IMR-90 (cell line): Measurements from ENCODE around the gene RAB1A. TPM values are rescaled to one million over a fixed set of nuclear protein-coding genes. Genes with fewer than 3 reads are reported as not detected.

Experiments used
- ATAC-seq: fragments of 200-7000 bp; cut with Tn5 transposase; 2 replicates; pipeline ENCODE4 v1.9.1; 2020; ENCODE audit warnings: low read depth, mild to moderate bottlenecking, moderate library complexity
- BruUV-seq: library from RNA; stranded (reverse); fragments of 400-500 nt; replicated peaks from 2 replicates; lab custom pipeline; 2021; lab: Mats Ljungman, UMichigan
- CTCF ChIA-PET: fragments of 300-600 bp; formaldehyde crosslinking; extraction: SDS; loops from one replicate; lab custom pipeline; 2021; ENCODE audit warnings: antibody characterized with exemption; lab: Yijun Ruan, JAX
- POLR2A ChIA-PET: fragments of 300-600 bp; sonication (Branson Sonifier 250); formaldehyde crosslinking; loops from one replicate; lab custom pipeline; 2022; ENCODE audit warnings: antibody characterized with exemption; ENCODE audit not compliant: unreplicated experiment; lab: Charles Lee
- DNase-seq: peaks from one replicate; pipeline ENCODE4 v3.0.0; 2013
- H2AFZ ChIP-seq: replicated peaks from 2 replicates; pipeline ENCODE3; 2013; ENCODE audit warnings: low read length, mild to moderate bottlenecking; ENCODE audit not compliant: poor library complexity
- H2AK5ac ChIP-seq: 2 replicates; pipeline ENCODE4 v1.6.1; 2013; ENCODE audit warnings: low read depth, low read length, inconsistent platforms
- H2AK9ac ChIP-seq: replicated peaks from 2 replicates; pipeline ENCODE3; 2013; ENCODE audit warnings: mild to moderate bottlenecking, low read depth, low read length, moderate library complexity; ENCODE audit not compliant: poor library complexity
- H2BK120ac ChIP-seq: 2 replicates; pipeline ENCODE4 v1.6.1; 2013; ENCODE audit warnings: low read depth, low read length, inconsistent platforms
- H2BK15ac ChIP-seq: 3 replicates; pipeline ENCODE4 v1.6.1; 2013; ENCODE audit warnings: low read depth, low read length, inconsistent platforms
- H2BK20ac ChIP-seq: 2 replicates; pipeline ENCODE4 v1.6.1; 2013; ENCODE audit warnings: low read depth, mild to moderate bottlenecking, inconsistent platforms, low read length, moderate library complexity
- H2BK5ac ChIP-seq: 2 replicates; pipeline ENCODE4 v1.6.1; 2013; ENCODE audit warnings: mild to moderate bottlenecking, low read depth, low read length, inconsistent platforms; ENCODE audit not compliant: poor library complexity, severe bottlenecking
- H3K14ac ChIP-seq: replicated peaks from 2 replicates; pipeline ENCODE4 v1.6.1; 2013; ENCODE audit warnings: low read depth, low read length, inconsistent platforms
- H3K18ac ChIP-seq: 2 replicates; pipeline ENCODE4 v1.6.1; 2013; ENCODE audit warnings: low read depth, low read length, control low read depth
- H3K23ac ChIP-seq: 2 replicates; pipeline ENCODE4 v1.6.1; 2013; ENCODE audit warnings: low read depth, low read length, inconsistent platforms
- H3K27ac ChIP-seq: 2 replicates; pipeline ENCODE4 v1.5.1; 2013; ENCODE audit warnings: mild to moderate bottlenecking, control low read depth, low read length; ENCODE audit not compliant: insufficient read depth
- H3K27me3 ChIP-seq: 2 replicates; pipeline ENCODE4 v1.6.1; 2013; ENCODE audit warnings: low read length; ENCODE audit not compliant: control insufficient read depth, insufficient read depth
- H3K36me3 ChIP-seq: 2 replicates; pipeline ENCODE4 v1.6.1; 2013; ENCODE audit warnings: low read length, mixed read lengths; ENCODE audit not compliant: control insufficient read depth, insufficient read depth
- H3K4ac ChIP-seq: 2 replicates; pipeline ENCODE4 v1.6.1; 2013; ENCODE audit warnings: low read depth, low read length, inconsistent platforms
- H3K4me1 ChIP-seq: 2 replicates; pipeline ENCODE4 v1.6.1; 2013; ENCODE audit warnings: low read length, mixed read lengths; ENCODE audit not compliant: control insufficient read depth, insufficient read depth
- H3K4me2 ChIP-seq: 2 replicates; pipeline ENCODE4 v1.6.1; 2013; ENCODE audit warnings: low read depth, mild to moderate bottlenecking, control low read depth, low read length, moderate library complexity
- H3K4me3 ChIP-seq: 2 replicates; pipeline ENCODE4 v1.5.1; 2013; ENCODE audit warnings: low read depth, mild to moderate bottlenecking, control low read depth, low read length, moderate library complexity; ENCODE audit not compliant: insufficient read depth
- H3K56ac ChIP-seq: 2 replicates; pipeline ENCODE4 v1.6.1; 2013; ENCODE audit warnings: low read length, inconsistent platforms; ENCODE audit not compliant: insufficient read depth; ENCODE audit errors: extremely low read depth
- H3K79me1 ChIP-seq, 2 experiments: 2 replicates each; pipeline ENCODE4 v1.6.1; 2013; ENCODE audit warnings: low read length in 2 of 2, inconsistent platforms in 1 of 2, low read depth in 1 of 2
- H3K9ac ChIP-seq: 2 replicates; pipeline ENCODE4 v1.6.1; 2013; ENCODE audit warnings: low read depth, low read length, control low read depth
- H3K9me1 ChIP-seq: 2 replicates; pipeline ENCODE4 v1.6.1; 2013; ENCODE audit warnings: low read length, inconsistent platforms; ENCODE audit not compliant: insufficient read depth
- H3K9me3 ChIP-seq: 2 replicates; pipeline ENCODE4 v1.6.1; 2013; ENCODE audit warnings: low read length; ENCODE audit not compliant: control insufficient read depth, insufficient read depth
- H4K20me1 ChIP-seq: 2 replicates; pipeline ENCODE4 v1.6.1; 2013; ENCODE audit warnings: low read length, inconsistent platforms; ENCODE audit not compliant: insufficient read depth
- H4K5ac ChIP-seq: 2 replicates; pipeline ENCODE4 v1.6.1; 2013; ENCODE audit warnings: mild to moderate bottlenecking, low read depth, low read length, control low read depth
- H4K8ac ChIP-seq, 2 experiments: 2 replicates each; pipeline ENCODE4 v1.6.1; 2013; ENCODE audit warnings: low read depth in 2 of 2, low read length in 2 of 2, control low read depth in 1 of 2, inconsistent platforms in 1 of 2
- H4K91ac ChIP-seq: 2 replicates; pipeline ENCODE4 v1.6.1; 2013; ENCODE audit warnings: low read depth, low read length, inconsistent platforms; ENCODE audit not compliant: insufficient read depth
- BHLHE40 ChIP-seq: fragments of 150-350 bp; IDR thresholded peaks from 2 replicates; pipeline ENCODE4 v1.6.1; 2016; ENCODE audit warnings: mild to moderate bottlenecking, low read depth, low read length
- FOS ChIP-seq: fragments of 150-350 bp; IDR thresholded peaks from 2 replicates; pipeline ENCODE4 v1.6.1; 2016; ENCODE audit warnings: low read depth, low read length
- MAZ ChIP-seq: IDR thresholded peaks from 2 replicates; pipeline ENCODE4 v1.6.1; 2012; ENCODE audit warnings: low read depth, mild to moderate bottlenecking, low read length, improper control_type of control experiment, moderate library complexity, borderline replicate concordance
- NFE2L2 ChIP-seq: fragments of 150-350 bp; IDR thresholded peaks from 2 replicates; pipeline ENCODE4 v1.6.1; 2016; ENCODE audit warnings: low read depth, mild to moderate bottlenecking, low read length
- RAD21 ChIP-seq: IDR thresholded peaks from 2 replicates; pipeline ENCODE4 v1.6.1; 2012; ENCODE audit warnings: low read length, improper control_type of control experiment
- WGBS, 2 experiments: methylation state at CpG; one replicate each; pipeline versions ENCODE4 v1.1.5 to v1.1.7; 2013; ENCODE audit warnings: missing lambda C conversion rate in 2 of 2; ENCODE audit not compliant: insufficient read length in 1 of 2; ENCODE audit errors: extremely low coverage in 2 of 2; 5-methylcytosine and 5-hydroxymethylcytosine counted together
- dilution Hi-C: fragments of 300-500 bp; cut with HindIII; formaldehyde crosslinking; loops from one replicate; pipeline ENCODE4 v1.14.3; 2018; ENCODE audit warnings: low sequenced_read_pairs; ENCODE audit not compliant: unreplicated experiment
- in situ Hi-C: fragments of 300-500 bp; cut with MboI; formaldehyde crosslinking; loops from 3 replicates; pipeline ENCODE4 v1.14.3; 2019; ENCODE audit warnings: low sequenced_read_pairs, inconsistent platforms, mixed read lengths
- intact Hi-C: fragments of 100-400 bp; cut with micrococcal nuclease; formaldehyde crosslinking; loops from 2 replicates; pipeline ENCODE4 v1.10.0; 2022
- polyA plus RNA-seq, 3 experiments: library from polyadenylated mRNA; depleted of rRNA; stranded (reverse); fragments of >200 nt; gene quantifications; 2 replicates each; pipeline ENCODE4 v1.2.3, GENCODE V29; 2012; ENCODE audit warnings: low replicate concordance in 1 of 3
- total RNA-seq: library from RNA; depleted of rRNA; stranded (reverse); fragments of >200 nt; gene quantifications from 2 replicates; pipeline ENCODE4 v1.2.3, GENCODE V29; 2012
- TF ChIP-seq, protein P1 (sequence below): fragments of 150-350 bp; IDR thresholded peaks from 2 replicates; pipeline ENCODE4 v1.6.1; 2017; ENCODE audit warnings: mild to moderate bottlenecking, antibody characterized with exemption, low read length, low read depth

The RAB1A gene
- total and polyA plus RNA-seq, 2 of the 4 experiments (the other 2 are of a cell fraction): 114 to 169 TPM

DNA sequence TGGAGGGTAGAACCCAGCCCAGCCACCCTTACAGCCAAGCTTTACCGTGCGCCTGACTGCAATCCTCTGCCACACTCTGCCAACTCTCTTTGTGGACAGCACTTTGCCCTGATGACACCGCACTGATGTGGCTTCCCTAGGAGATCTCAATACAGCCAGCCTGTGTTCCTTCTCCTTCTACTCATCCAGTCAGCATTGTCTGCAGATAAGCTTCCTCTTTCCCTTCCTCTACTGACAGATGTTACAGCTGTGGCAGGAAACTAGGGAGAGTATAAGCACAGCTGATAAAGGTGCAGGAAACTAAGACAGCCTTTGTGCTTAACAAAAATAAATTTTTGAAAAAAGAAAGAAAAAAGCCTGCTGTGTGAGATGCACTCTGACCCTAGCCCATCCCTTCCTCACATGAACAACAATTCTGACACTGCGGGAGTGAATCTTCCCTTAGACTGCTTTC, 48.6 kb downstream of the RAB1A start:
- no peak for ATAC-seq
- Histone ChIP-seq H2AK9ac (no peak overlapping the region), H3K18ac (no peak overlapping the region), H2BK120ac (no peak overlapping the region), H3K9me3 (no peaks in the 10 kb centered on the region), H3K4ac (no peak overlapping the region), H2BK5ac (no peak overlapping the region), H3K4me2 (no peak overlapping the region), H4K91ac (no peak overlapping the region), H3K56ac (no peak overlapping the region), H3K9ac (no peak overlapping the region), H3K14ac (no peak overlapping the region), H2BK20ac (no peak overlapping the region), H3K36me3 (peaks cover 55% of the 10 kb centered on the region), H4K5ac (no peak overlapping the region), H3K9me1 (peaks cover 12% of the 10 kb centered on the region; the same call in 1 of the 2 replicates), H3K23ac (no peak overlapping the region), H2BK15ac (no peak overlapping the region), H3K79me1 (peaks cover 26 to 72% of the 10 kb centered on the region in 2 experiments), H3K4me1 (peaks cover 4% of the 10 kb centered on the region), H2AK5ac (no peak overlapping the region), H4K20me1 (peaks cover 43% of the 10 kb centered on the region), H2AFZ (no peak overlapping the region), H3K27me3 (no peaks in the 10 kb centered on the region), H3K27ac (no peak overlapping the region), H4K8ac (no peak overlapping the region), H3K4me3 (no peak overlapping the region)
- WGBS, 2 experiments: 90% methylated on average over 2 of the region's 4 CpGs; no CpG with 5 or more reads in 1 of the 2 experiments
- ChIA-PET POLR2A (no interaction called here), CTCF (no interaction called here)
- dilution Hi-C loops (no loop called here), intact Hi-C loops (loop anchor here (5.0 kb wide), 1 partner anchor 86 kb away; no protein-coding TSS in a partner anchor), in situ Hi-C loops (no loop called here)
- no peak for DNase-seq
- TF ChIP-seq FOS (no peak), RAD21 (no peak), BHLHE40 (no peak), MAZ (no peak), NFE2L2 (no peak)
- TF ChIP-seq, protein P1, sequence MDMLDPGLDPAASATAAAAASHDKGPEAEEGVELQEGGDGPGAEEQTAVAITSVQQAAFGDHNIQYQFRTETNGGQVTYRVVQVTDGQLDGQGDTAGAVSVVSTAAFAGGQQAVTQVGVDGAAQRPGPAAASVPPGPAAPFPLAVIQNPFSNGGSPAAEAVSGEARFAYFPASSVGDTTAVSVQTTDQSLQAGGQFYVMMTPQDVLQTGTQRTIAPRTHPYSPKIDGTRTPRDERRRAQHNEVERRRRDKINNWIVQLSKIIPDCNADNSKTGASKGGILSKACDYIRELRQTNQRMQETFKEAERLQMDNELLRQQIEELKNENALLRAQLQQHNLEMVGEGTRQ: no peak
- no TSS peak for BruUV-seq
